Measurements from ENCODE around the gene RRP9. TPM values are rescaled to one million over a fixed set of nuclear protein-coding genes. Genes with fewer than 3 reads are reported as not detected.

RRP9 gene
- total RNA-seq, 1 experiment from 2014 or later = 49.9 TPM

- no peak for TF ChIP-seq ZBTB43 (CRISPR knock-in tag; IDR thresholded peaks at IDR 0.05)
- no peak for TF ChIP-seq ERG (CRISPR knock-in tag; IDR thresholded peaks at IDR 0.05)
- TF ChIP-seq ZNF281 (CRISPR knock-in tag; IDR thresholded peaks at IDR 0.05) = no peak
- TF ChIP-seq SOX15 (CRISPR knock-in tag; IDR thresholded peaks at IDR 0.05) = no peak
- no peak for TF ChIP-seq KAT7 (CRISPR knock-in tag; IDR thresholded peaks at IDR 0.05; ENCODE audit: borderline replicate concordance)
- TF ChIP-seq NFE2L1 (CRISPR knock-in tag; IDR thresholded peaks at IDR 0.05) = peak; percentile 74; the same call in 1 of the 2 replicates
- no peak for TF ChIP-seq OVOL2 (CRISPR knock-in tag; IDR thresholded peaks at IDR 0.05; ENCODE audit: borderline replicate concordance)
- TF ChIP-seq MLX (CRISPR knock-in tag; IDR thresholded peaks at IDR 0.05) = no peak
- TF ChIP-seq GABPB1 (CRISPR knock-in tag; IDR thresholded peaks at IDR 0.05) = no peak
Observed at GRCh38 chr3:51982352-51982837, 40.7 kb upstream of the RRP9 start (continued).

- Mint-ChIP-seq H3K4me1 (peaks cover 26% of the 10 kb centered on the region), H3K9me3 (no peaks in the 10 kb centered on the region), H3K27ac (no peak overlapping the region), H3K4me3 (no peak overlapping the region), H3K27me3 (ENCODE audit: low read depth) (peaks cover 30% of the 10 kb centered on the region), H3K36me3 (peaks cover 2% of the 10 kb centered on the region; the same call in 1 of the 2 replicates)
- no peak for DNase-seq (ENCODE audit: low spot score)
- ATAC-seq = no peak
- POLR2A ChIA-PET = interaction anchor here (1.4 kb wide), 1 partner anchor 11 kb away, joined by 8 read pairs; no protein-coding TSS in a partner anchor
- CTCF ChIA-PET = no interaction called here
- TF ChIP-seq NFYB (CRISPR knock-in tag; conservative IDR thresholded peaks at IDR 0.05; ENCODE audit: low read depth) = no peak
- no peak for TF ChIP-seq NFE2L1 (CRISPR knock-in tag; IDR thresholded peaks at IDR 0.05)
- no peak for TF ChIP-seq ZNF138 (CRISPR knock-in tag; conservative IDR thresholded peaks at IDR 0.05)
- TF ChIP-seq KAT7 (CRISPR knock-in tag; IDR thresholded peaks at IDR 0.05; ENCODE audit: borderline replicate concordance) = no peak
- no peak for TF ChIP-seq ZNF512 (CRISPR knock-in tag; IDR thresholded peaks at IDR 0.05; ENCODE audit: borderline replicate concordance)
- TF ChIP-seq GABPB1 (CRISPR knock-in tag; IDR thresholded peaks at IDR 0.05) = no peak
- no peak for TF ChIP-seq OVOL2 (CRISPR knock-in tag; IDR thresholded peaks at IDR 0.05; ENCODE audit: borderline replicate concordance)
- no peak for TF ChIP-seq ATF6 (CRISPR knock-in tag; IDR thresholded peaks at IDR 0.05)
- no peak for TF ChIP-seq EMX1 (CRISPR knock-in tag; IDR thresholded peaks at IDR 0.05)
- TF ChIP-seq RELA (CRISPR knock-in tag; IDR thresholded peaks at IDR 0.05; ENCODE audit: borderline replicate concordance) = no peak
- TF ChIP-seq ZNF532 (CRISPR knock-in tag; IDR thresholded peaks at IDR 0.05; ENCODE audit: borderline replicate concordance) = no peak
Observed at GRCh38 chr3:51980253-51980652, 38.5 kb upstream of the RRP9 start.

Data from WTC11 (cell line).